Hepatocyte (in vitro differentiated cells): Measurements from ENCODE around the gene DPYD.

ENCODE experiments used
- EZH2 ChIP-seq: fragments of 200-600 bp; sonication (generic); IDR thresholded peaks from 2 replicates; pipeline ENCODE4 v1.6.1; 2016; ENCODE audit warnings: antibody characterized with exemption, mild to moderate bottlenecking, borderline replicate concordance
- EZH2phosphoT487 ChIP-seq: fragments of 200-600 bp; sonication (generic); IDR thresholded peaks from one replicate; pipeline ENCODE4 v1.6.1; 2018; ENCODE audit warnings: antibody characterized with exemption, mild to moderate bottlenecking, low read depth, moderate library complexity; ENCODE audit not compliant: unreplicated experiment, severe bottlenecking
- TF ChIP-seq, protein P1 (sequence below): fragments of 200-600 bp; sonication (generic); IDR thresholded peaks from 2 replicates; pipeline ENCODE4 v1.5.1; 2016; ENCODE audit warnings: antibody characterized with exemption, mild to moderate bottlenecking; ENCODE audit not compliant: poor library complexity

DNA sequence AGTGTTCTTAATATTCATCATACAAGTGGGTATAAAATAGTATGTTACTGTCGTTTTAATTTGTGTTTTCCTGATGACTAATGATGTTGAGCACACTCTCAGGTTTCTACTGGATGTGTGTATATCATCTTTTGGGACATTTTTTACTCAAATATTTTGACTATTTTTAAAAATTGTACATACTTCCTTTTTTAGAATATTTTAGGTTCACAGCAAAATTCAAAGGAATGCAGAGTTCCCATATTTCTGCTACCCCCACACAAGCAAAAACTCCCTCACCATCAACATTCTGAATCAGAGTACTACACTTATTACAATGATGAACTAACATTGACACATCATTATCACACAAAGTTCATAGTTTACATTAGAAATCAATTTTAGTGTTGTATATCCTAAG, 114.5 kb downstream of the DPYD start:
- TF ChIP-seq, protein P1, sequence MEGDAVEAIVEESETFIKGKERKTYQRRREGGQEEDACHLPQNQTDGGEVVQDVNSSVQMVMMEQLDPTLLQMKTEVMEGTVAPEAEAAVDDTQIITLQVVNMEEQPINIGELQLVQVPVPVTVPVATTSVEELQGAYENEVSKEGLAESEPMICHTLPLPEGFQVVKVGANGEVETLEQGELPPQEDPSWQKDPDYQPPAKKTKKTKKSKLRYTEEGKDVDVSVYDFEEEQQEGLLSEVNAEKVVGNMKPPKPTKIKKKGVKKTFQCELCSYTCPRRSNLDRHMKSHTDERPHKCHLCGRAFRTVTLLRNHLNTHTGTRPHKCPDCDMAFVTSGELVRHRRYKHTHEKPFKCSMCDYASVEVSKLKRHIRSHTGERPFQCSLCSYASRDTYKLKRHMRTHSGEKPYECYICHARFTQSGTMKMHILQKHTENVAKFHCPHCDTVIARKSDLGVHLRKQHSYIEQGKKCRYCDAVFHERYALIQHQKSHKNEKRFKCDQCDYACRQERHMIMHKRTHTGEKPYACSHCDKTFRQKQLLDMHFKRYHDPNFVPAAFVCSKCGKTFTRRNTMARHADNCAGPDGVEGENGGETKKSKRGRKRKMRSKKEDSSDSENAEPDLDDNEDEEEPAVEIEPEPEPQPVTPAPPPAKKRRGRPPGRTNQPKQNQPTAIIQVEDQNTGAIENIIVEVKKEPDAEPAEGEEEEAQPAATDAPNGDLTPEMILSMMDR = no peak
- TF ChIP-seq EZH2 = no peak
- no peak for TF ChIP-seq EZH2phosphoT487
